Esophagus squamous epithelium (tissue), 5 donors: Measurements from ENCODE around the gene SF3B5. TPM values are rescaled to one million over a fixed set of nuclear protein-coding genes. Genes with fewer than 3 reads are reported as not detected.

ENCODE experiments used
- DNase-seq: peaks from one replicate; lab custom pipeline; 2025; lab: John Stamatoyannopoulos, UW
- H3K27ac ChIP-seq, 4 donors: fragments of 200-600 bp; sonication (generic); one replicate each; pipeline ENCODE4 v1.5.1; 2016 to 2019; ENCODE audit warnings: mild to moderate bottlenecking in 1 of 4
- H3K27me3 ChIP-seq, 4 donors: fragments of 200-600 bp; sonication (generic); 1 replicate in 3 of 4; 2 replicates in 1 of 4; pipeline versions ENCODE4 v1.5.1 to v1.6.0; 2017 to 2021; ENCODE audit warnings: antibody characterized with exemption in 1 of 4
- H3K36me3 ChIP-seq, 3 donors: fragments of 200-600 bp; sonication (generic); one replicate each; pipeline ENCODE4 v1.5.1; 2016 to 2019
- H3K4me1 ChIP-seq, 3 donors: fragments of 200-600 bp; sonication (generic); one replicate each; pipeline ENCODE4 v1.5.1; 2017 to 2019
- H3K4me3 ChIP-seq, 4 donors: fragments of 200-600 bp; sonication (generic); 1 replicate in 3 of 4; 2 replicates in 1 of 4; pipeline ENCODE4 v1.5.1; 2016 to 2019; ENCODE audit warnings: mild to moderate bottlenecking in 2 of 4, moderate library complexity in 1 of 4
- H3K9me3 ChIP-seq, 3 donors: fragments of 200-600 bp; sonication (generic); one replicate each; pipeline ENCODE4 v1.5.1; 2016 to 2019
- POLR2A ChIP-seq, 4 donors: fragments of 450-650 bp; IDR thresholded peaks; one replicate each; pipeline ENCODE4 v1.6.1; 2017; ENCODE audit warnings: antibody characterized with exemption in 4 of 4, mild to moderate bottlenecking in 4 of 4, moderate library complexity in 3 of 4
- WGBS, 2 donors: methylation state at CpG; one replicate each; pipeline ENCODE4 v1.1.5; 2018; 5-methylcytosine and 5-hydroxymethylcytosine counted together
- intact Hi-C: fragments of 100-400 bp; cut with DNase I; formaldehyde crosslinking; loops from one replicate; pipeline ENCODE4 v1.15.0; 2022
- total RNA-seq, 4 donors: library from RNA; depleted of rRNA; stranded (reverse); fragments of >200 nt; gene quantifications; one replicate each; pipeline ENCODE4 v1.1.0, GENCODE V29; 2016
- TF ChIP-seq, protein P1 (sequence below), 6 experiments: fragments of 450-650 bp in 4 of 6; fragments of 200-600 bp in 2 of 6; sonication (generic) in 2 of 6; IDR thresholded peaks; one replicate each; pipeline ENCODE4 v1.5.1; 2016 to 2019; ENCODE audit warnings: antibody characterized with exemption in 6 of 6, mild to moderate bottlenecking in 4 of 6, moderate library complexity in 4 of 6
- donor health status: DM: yes; HTN: yes; CAD: no.

Gene SF3B5
- total RNA-seq, 4 donors from 2014 or later: 135 to 201 (median 169) TPM

DNA sequence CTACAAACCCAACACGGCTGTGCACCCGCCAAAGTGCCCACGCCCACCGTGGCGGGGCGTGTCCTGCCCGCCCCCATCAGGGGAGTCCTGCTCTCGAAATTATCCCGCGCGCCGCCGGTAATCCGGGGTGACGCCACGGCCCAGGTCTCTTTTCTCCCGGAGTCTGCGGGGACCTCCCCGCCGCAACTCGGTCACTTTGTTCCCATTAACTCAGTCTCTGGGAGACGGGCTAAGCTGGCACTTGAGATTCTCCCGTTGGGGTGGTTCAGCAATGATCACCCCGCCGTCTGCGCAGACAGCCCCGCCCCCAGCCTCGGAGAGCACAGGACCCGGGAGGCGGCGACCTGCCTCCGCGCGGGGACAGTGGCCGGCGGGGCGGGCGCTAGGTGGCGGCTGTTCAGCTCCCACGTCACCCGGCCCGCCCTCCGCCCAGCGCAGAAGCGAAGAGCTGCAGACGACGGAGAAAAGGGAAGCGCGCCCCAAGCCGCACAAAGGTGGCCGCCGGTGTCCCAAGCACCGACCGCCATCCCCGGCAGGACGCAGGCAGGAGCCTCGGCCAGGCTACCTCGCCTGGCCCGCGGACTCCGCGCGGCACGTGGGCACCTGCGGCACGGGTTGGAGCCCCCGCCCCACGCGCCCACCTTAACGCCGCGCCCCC is 31.5 kb downstream of the SF3B5 start:
- peak; percentile 58 for DNase-seq
- Histone ChIP-seq H3K27ac (peak overlapping the region; percentile 65 to 89 (median 76)), H3K9me3 (no peaks in the 10 kb centered on the region), H3K36me3 (no peaks in the 10 kb centered on the region), H3K27me3 (peaks cover 0 to 51% (median 4%) of the 10 kb centered on the region in 4 donors), H3K4me1 (peaks cover 0 to 30% (median 7%) of the 10 kb centered on the region in 3 donors), H3K4me3 (peak overlapping the region; percentile 54 to 94 (median 71))
- WGBS, 2 donors: 0% methylated on average over 4 to 17 of the region's 72 CpGs
- intact Hi-C loops: no loop called here
- TF ChIP-seq, protein P1, sequence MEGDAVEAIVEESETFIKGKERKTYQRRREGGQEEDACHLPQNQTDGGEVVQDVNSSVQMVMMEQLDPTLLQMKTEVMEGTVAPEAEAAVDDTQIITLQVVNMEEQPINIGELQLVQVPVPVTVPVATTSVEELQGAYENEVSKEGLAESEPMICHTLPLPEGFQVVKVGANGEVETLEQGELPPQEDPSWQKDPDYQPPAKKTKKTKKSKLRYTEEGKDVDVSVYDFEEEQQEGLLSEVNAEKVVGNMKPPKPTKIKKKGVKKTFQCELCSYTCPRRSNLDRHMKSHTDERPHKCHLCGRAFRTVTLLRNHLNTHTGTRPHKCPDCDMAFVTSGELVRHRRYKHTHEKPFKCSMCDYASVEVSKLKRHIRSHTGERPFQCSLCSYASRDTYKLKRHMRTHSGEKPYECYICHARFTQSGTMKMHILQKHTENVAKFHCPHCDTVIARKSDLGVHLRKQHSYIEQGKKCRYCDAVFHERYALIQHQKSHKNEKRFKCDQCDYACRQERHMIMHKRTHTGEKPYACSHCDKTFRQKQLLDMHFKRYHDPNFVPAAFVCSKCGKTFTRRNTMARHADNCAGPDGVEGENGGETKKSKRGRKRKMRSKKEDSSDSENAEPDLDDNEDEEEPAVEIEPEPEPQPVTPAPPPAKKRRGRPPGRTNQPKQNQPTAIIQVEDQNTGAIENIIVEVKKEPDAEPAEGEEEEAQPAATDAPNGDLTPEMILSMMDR (IDR thresholded peaks at IDR 0.05): peak in 4 of 6 experiments; percentile 24 to 34 (median 30)
- peak in 3 of 4 donors; percentile 75 to 94 (median 86) for TF ChIP-seq POLR2A (IDR thresholded peaks at IDR 0.05)

DNA sequence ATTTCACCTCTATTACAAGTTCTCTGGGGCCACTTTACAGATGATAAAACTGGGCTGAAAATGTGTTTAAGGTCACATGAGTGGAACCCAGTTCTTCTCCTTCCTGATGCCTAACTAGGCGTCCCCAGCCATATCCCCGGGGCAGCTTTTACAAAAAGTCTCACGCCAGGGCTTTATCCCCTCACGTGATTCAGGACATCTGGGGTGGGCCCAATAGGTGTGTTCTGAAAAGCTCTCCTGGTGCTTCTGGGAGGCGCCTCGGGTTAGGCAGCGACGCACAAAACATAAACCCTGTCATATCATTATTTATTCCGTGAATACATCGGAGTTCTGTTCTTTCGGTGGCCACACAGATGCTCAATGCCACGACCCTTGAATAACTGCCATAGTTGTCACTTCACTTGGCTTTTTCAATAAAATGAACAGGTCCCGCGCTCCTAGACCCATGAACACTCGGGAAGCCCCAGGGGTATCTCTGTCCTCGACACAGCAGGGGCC is 32.1 kb downstream of the SF3B5 start:
- H3K27me3 ChIP-seq: peaks cover 0 to 50% (median 4%) of the 10 kb centered on the region in 4 donors
- peaks cover 0 to 30% (median 7%) of the 10 kb centered on the region in 3 donors for H3K4me1 ChIP-seq
- peak overlapping the region in 3 of 4 donors; percentile 65 to 89 (median 76) for H3K27ac ChIP-seq
- no peaks in the 10 kb centered on the region for H3K36me3 ChIP-seq
- no peak for DNase-seq
- no peak for TF ChIP-seq POLR2A (IDR thresholded peaks at IDR 0.05)
- TF ChIP-seq, protein P1 (IDR thresholded peaks at IDR 0.05): no peak
- H3K9me3 ChIP-seq: no peaks in the 10 kb centered on the region
- H3K4me3 ChIP-seq: peak overlapping the region; percentile 54 to 94 (median 71)
- WGBS, 2 donors: 0 to 8% methylated on average over 7 to 16 of the region's 16 CpGs
- intact Hi-C loops: no loop called here

DNA sequence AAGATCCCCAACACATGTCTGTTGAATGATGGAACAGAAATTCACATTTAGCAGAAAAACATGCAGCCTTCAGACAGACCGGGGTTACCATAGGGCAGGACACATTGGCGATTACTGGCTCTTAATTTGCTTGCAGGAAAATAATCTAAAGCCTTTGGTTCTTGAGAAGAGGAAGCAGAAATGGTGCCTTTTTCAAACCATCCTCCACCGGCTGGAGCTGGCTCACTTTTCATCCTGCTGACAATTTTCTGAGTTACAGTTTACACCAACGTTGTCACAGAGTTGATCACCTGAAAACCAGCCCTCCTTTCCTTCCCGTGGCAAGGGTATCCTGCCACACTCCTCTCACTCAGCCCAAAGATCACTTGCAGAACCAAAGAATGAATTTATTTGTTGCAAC is 32.6 kb downstream of the SF3B5 start:
- 15 to 18% methylated on average over 5 of the region's 5 CpGs for WGBS, 2 donors
- no peak for TF ChIP-seq POLR2A (IDR thresholded peaks at IDR 0.05)
- TF ChIP-seq, protein P1 (IDR thresholded peaks at IDR 0.05): no peak
- peaks cover 0 to 30% (median 7%) of the 10 kb centered on the region in 3 donors for H3K4me1 ChIP-seq

DNA sequence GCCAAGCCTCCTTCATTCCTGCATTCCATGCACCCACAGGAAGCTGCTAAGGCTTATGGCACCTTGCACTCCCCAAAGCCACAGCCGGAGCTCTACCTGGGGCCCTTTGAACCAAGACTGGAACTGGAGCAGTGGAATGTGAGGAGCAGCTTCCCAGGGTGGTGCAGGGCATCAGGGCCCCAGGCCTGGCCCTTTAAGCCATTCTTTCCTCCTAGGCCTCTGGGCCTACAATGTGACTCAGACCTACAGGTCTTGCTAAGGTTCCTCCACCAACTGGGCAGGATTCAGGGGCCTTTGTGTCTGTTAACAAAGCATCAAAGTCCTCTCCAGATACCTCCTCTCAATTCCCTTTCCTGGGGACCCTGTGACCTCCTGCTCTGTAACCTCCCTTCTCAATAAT is 36.2 kb downstream of the SF3B5 start:
- peaks cover 0 to 17% (median 7%) of the 10 kb centered on the region in 3 donors for H3K4me1 ChIP-seq
- WGBS, 2 donors: no CpG with 5 or more reads among the region's 1 CpG
- no peaks in the 10 kb centered on the region for H3K9me3 ChIP-seq
- TF ChIP-seq, protein P1 (IDR thresholded peaks at IDR 0.05): no peak
- no peak for TF ChIP-seq POLR2A (IDR thresholded peaks at IDR 0.05)
- intact Hi-C loops: no loop called here
- no peaks in the 10 kb centered on the region for H3K36me3 ChIP-seq
- H3K27ac ChIP-seq: no peak overlapping the region
- peaks cover 0 to 8% (median 0%) of the 10 kb centered on the region in 4 donors for H3K27me3 ChIP-seq
- DNase-seq: no peak
- no peak overlapping the region for H3K4me3 ChIP-seq

More for the DNA sequence above, 32.6 kb downstream of the SF3B5 start:
- Histone ChIP-seq H3K36me3 (no peaks in the 10 kb centered on the region), H3K27me3 (peaks cover 0 to 45% (median 4%) of the 10 kb centered on the region in 4 donors), H3K9me3 (no peaks in the 10 kb centered on the region), H3K4me3 (peak overlapping the region in 2 of 4 donors; percentile 72 to 94), H3K27ac (peak overlapping the region in 2 of 4 donors; percentile 65 to 89)
- DNase-seq: no peak
- intact Hi-C loops: no loop called here
